HG02973 (cell line): ENCODE results near the gene DNAJA4.
"Not testable (repeated sequence)": the region's sequence is repeated elsewhere in the genome, so short reads cannot be mapped to it uniquely, and the experiment has no call there.

Experiments used
- ATAC-seq: cut with Tn5 transposase; IDR thresholded peaks from one replicate; pipeline ENCODE4 v1.9.1; 2021; ENCODE audit warnings: moderate library complexity; ENCODE audit not compliant: unreplicated experiment

The DNAJA4 gene

GRCh38 chr15:78243491-78243941, 20.8 kb upstream of the DNAJA4 start:
- ATAC-seq: no peak

- ATAC-seq: no peak
These were observed 20.3 kb upstream of the DNAJA4 start for GRCh38 chr15:78244101-78244500.

- ATAC-seq: no peak
These were observed 19.5 kb upstream of the DNAJA4 start for GRCh38 chr15:78244893-78245292.

- ATAC-seq: not testable (repeated sequence)
These were observed 19.0 kb upstream of the DNAJA4 start for GRCh38 chr15:78245392-78245791.

- not testable (repeated sequence) for ATAC-seq
These were observed 18.3 kb upstream of the DNAJA4 start for GRCh38 chr15:78245976-78246620.

GRCh38 chr15:78247911-78248310, 16.5 kb upstream of the DNAJA4 start:
- no peak for ATAC-seq

GRCh38 chr15:78249131-78249530, 15.2 kb upstream of the DNAJA4 start:
- no peak for ATAC-seq

GRCh38 chr15:78251136-78251535, 13.2 kb upstream of the DNAJA4 start:
- ATAC-seq: no peak

GRCh38 chr15:78255421-78256043, 8.8 kb upstream of the DNAJA4 start:
- ATAC-seq: no peak

- ATAC-seq: no peak
These were observed 8.3 kb upstream of the DNAJA4 start for GRCh38 chr15:78256044-78256437.

- ATAC-seq: no peak
These were observed 6.7 kb upstream of the DNAJA4 start for GRCh38 chr15:78257681-78258080.

- no peak for ATAC-seq
These were observed 5.1 kb upstream of the DNAJA4 start for GRCh38 chr15:78259232-78259631.

- no peak for ATAC-seq
These were observed 3.9 kb upstream of the DNAJA4 start for GRCh38 chr15:78260489-78260888.

GRCh38 chr15:78261062-78261461, 3.3 kb upstream of the DNAJA4 start:
- ATAC-seq: no peak

- no peak for ATAC-seq
These were observed 996 bp upstream of the DNAJA4 start for GRCh38 chr15:78263351-78263781.

GRCh38 chr15:78263907-78264303, 457 bp upstream of the DNAJA4 start:
- ATAC-seq: no peak

GRCh38 chr15:78265137-78265460, 737 bp downstream of the DNAJA4 start:
- no peak for ATAC-seq

- ATAC-seq: no peak
These were observed 1.4 kb downstream of the DNAJA4 start for GRCh38 chr15:78265752-78266224.

- ATAC-seq: no peak
These were observed 1.9 kb downstream of the DNAJA4 start for GRCh38 chr15:78266229-78266628.

- no peak for ATAC-seq
These were observed 2.4 kb downstream of the DNAJA4 start for GRCh38 chr15:78266806-78267205.

- no peak for ATAC-seq
These were observed 8.0 kb downstream of the DNAJA4 start for GRCh38 chr15:78272316-78272715.

- ATAC-seq: no peak
These were observed 8.4 kb downstream of the DNAJA4 start for GRCh38 chr15:78272776-78273175.

GRCh38 chr15:78274994-78275393, 10.6 kb downstream of the DNAJA4 start:
- no peak for ATAC-seq
